SU-DHL-6 (cell line): ENCODE measurements around the gene ENDOU.

Experiments used
- H2AFZ ChIP-seq: fragments of 200-600 bp; sonication (generic); 2 replicates; pipeline ENCODE4 v1.6.1; 2014; ENCODE audit warnings: low read depth, mild to moderate bottlenecking, moderate library complexity, mixed read lengths, antibody characterized with exemption, low read length; ENCODE audit not compliant: severe bottlenecking
- H3F3A ChIP-seq: fragments of 200-600 bp; shearing (Covaris generic); 2 replicates; pipeline ENCODE4 v1.6.0; 2016; ENCODE audit warnings: antibody characterized with exemption, mild to moderate bottlenecking; ENCODE audit not compliant: insufficient read depth
- H3K27ac ChIP-seq: fragments of 200-600 bp; sonication (generic); 2 replicates; pipeline ENCODE4 v1.5.1; 2016; ENCODE audit warnings: low read depth, mild to moderate bottlenecking, low read length, moderate library complexity, mixed read lengths
- H3K27me3 ChIP-seq: fragments of 200-600 bp; sonication (generic), shearing (Covaris generic); 2 replicates; pipeline ENCODE4 v1.6.0; 2014; ENCODE audit warnings: mild to moderate bottlenecking, low read length
- H3K36me3 ChIP-seq: fragments of 200-600 bp; sonication (generic); 2 replicates; pipeline ENCODE4 v1.6.1; 2014; ENCODE audit warnings: mild to moderate bottlenecking, low read length, mixed read lengths
- H3K4me2 ChIP-seq: fragments of 300-600, 200-600 bp; shearing (Covaris generic), sonication (generic); 2 replicates; pipeline ENCODE4 v1.6.0; 2014; ENCODE audit warnings: low read length, low read depth, mild to moderate bottlenecking; ENCODE audit not compliant: poor library complexity, severe bottlenecking
- H3K4me3 ChIP-seq: fragments of 200-600 bp; sonication (generic); 2 replicates; pipeline ENCODE4 v1.5.1; 2014; ENCODE audit warnings: antibody characterized with exemption, low read length, mild to moderate bottlenecking, mixed read lengths; ENCODE audit not compliant: insufficient read depth, poor library complexity, severe bottlenecking
- H3K79me2 ChIP-seq: fragments of 200-600 bp; sonication (generic); 2 replicates; pipeline ENCODE4 v1.6.1; 2014; ENCODE audit warnings: mild to moderate bottlenecking, low read length, moderate library complexity; ENCODE audit not compliant: insufficient read depth
- H3K9ac ChIP-seq: fragments of 200-600 bp; sonication (generic); 2 replicates; pipeline ENCODE4 v1.7.0; 2014; ENCODE audit warnings: mild to moderate bottlenecking, low read length
- H3K9me2 ChIP-seq: fragments of 200-600 bp; sonication (generic); replicated peaks from 2 replicates; pipeline ENCODE4 v1.6.1; 2014; ENCODE audit warnings: low read length; ENCODE audit not compliant: insufficient read depth
- H3K9me3 ChIP-seq: fragments of 200-600 bp; sonication (generic); 2 replicates; pipeline ENCODE4 v1.6.1; 2014; ENCODE audit warnings: low read length, mixed read lengths; ENCODE audit not compliant: insufficient read depth
- H4K20me1 ChIP-seq: fragments of 200-600 bp; sonication (generic); 2 replicates; pipeline ENCODE4 v1.6.1; 2014; ENCODE audit warnings: low read depth, mild to moderate bottlenecking, antibody characterized with exemption, low read length, moderate library complexity, mixed read lengths
- EZH2phosphoT487 ChIP-seq: fragments of 200-600 bp; sonication (generic), shearing (Covaris generic); conservative IDR thresholded peaks from 2 replicates; pipeline ENCODE4 v1.6.1; 2018; ENCODE audit warnings: mild to moderate bottlenecking, antibody characterized with exemption, low read length, moderate library complexity, mixed read lengths
- TF ChIP-seq, protein P1 (sequence below): fragments of 200-600 bp; sonication (generic); IDR thresholded peaks from one replicate; pipeline ENCODE4 v1.5.1; 2017; ENCODE audit warnings: antibody characterized with exemption, mild to moderate bottlenecking, low read length, moderate library complexity; ENCODE audit not compliant: insufficient read depth, poor library complexity, severe bottlenecking

ENDOU gene

GRCh38 chr12:47771304-47771703 is 46.0 kb upstream of the ENDOU start:
- Histone ChIP-seq H3K4me3 (no peak overlapping the region), H3F3A (no peaks in the 10 kb centered on the region), H3K9me3 (no peaks in the 10 kb centered on the region), H3K27me3 (no peaks in the 10 kb centered on the region), H2AFZ (no peak overlapping the region), H3K9ac (no peak overlapping the region), H3K79me2 (no peaks in the 10 kb centered on the region), H3K9me2 (no peaks in the 10 kb centered on the region), H3K4me2 (no peak overlapping the region), H3K27ac (no peak overlapping the region), H3K36me3 (no peaks in the 10 kb centered on the region), H4K20me1 (no peaks in the 10 kb centered on the region)
- TF ChIP-seq, protein P1, sequence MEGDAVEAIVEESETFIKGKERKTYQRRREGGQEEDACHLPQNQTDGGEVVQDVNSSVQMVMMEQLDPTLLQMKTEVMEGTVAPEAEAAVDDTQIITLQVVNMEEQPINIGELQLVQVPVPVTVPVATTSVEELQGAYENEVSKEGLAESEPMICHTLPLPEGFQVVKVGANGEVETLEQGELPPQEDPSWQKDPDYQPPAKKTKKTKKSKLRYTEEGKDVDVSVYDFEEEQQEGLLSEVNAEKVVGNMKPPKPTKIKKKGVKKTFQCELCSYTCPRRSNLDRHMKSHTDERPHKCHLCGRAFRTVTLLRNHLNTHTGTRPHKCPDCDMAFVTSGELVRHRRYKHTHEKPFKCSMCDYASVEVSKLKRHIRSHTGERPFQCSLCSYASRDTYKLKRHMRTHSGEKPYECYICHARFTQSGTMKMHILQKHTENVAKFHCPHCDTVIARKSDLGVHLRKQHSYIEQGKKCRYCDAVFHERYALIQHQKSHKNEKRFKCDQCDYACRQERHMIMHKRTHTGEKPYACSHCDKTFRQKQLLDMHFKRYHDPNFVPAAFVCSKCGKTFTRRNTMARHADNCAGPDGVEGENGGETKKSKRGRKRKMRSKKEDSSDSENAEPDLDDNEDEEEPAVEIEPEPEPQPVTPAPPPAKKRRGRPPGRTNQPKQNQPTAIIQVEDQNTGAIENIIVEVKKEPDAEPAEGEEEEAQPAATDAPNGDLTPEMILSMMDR = no peak
- TF ChIP-seq EZH2phosphoT487 = no peak

DNA sequence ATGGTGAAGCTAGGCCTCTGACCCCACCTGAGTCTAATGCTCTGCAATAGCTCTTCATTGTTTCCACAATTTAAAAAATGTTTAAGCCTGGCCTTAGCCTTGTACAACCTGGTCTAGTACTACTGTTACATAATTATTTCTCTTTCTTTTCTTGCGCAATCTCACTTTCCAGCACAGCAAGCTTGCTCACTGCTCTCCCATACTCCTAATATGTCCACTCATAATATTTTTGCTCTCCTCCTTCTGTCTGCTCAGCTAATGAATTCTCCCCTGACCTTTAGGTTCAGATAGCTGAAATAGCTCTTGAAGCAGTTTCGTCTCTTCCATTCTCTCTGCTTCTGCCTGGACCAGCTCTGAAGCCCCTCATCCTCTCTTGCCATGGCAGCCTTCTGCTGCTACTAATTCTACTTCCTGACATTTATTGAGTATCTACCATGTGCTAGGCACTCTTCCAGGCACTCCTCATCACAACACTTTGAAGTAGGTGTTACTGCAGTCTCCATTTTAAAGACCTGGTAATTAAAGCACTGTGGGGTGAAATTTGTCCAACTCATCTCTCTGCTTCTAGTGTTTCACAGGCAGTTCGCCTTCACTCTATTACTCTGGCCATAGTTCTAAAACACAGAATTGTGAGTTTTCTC is 44.9 kb upstream of the ENDOU start:
- H3K79me2 ChIP-seq = no peaks in the 10 kb centered on the region
- H3K4me3 ChIP-seq = no peak overlapping the region
- no peak overlapping the region for H3K9ac ChIP-seq
- no peaks in the 10 kb centered on the region for H3F3A ChIP-seq
- H3K4me2 ChIP-seq = no peak overlapping the region
- H2AFZ ChIP-seq = no peak overlapping the region
- no peak for TF ChIP-seq EZH2phosphoT487
- TF ChIP-seq, protein P1 = no peak
- no peaks in the 10 kb centered on the region for H3K27me3 ChIP-seq
- no peaks in the 10 kb centered on the region for H3K9me2 ChIP-seq
- no peaks in the 10 kb centered on the region for H3K36me3 ChIP-seq
- H4K20me1 ChIP-seq = no peaks in the 10 kb centered on the region
- H3K9me3 ChIP-seq = no peaks in the 10 kb centered on the region
- H3K27ac ChIP-seq = no peak overlapping the region

DNA sequence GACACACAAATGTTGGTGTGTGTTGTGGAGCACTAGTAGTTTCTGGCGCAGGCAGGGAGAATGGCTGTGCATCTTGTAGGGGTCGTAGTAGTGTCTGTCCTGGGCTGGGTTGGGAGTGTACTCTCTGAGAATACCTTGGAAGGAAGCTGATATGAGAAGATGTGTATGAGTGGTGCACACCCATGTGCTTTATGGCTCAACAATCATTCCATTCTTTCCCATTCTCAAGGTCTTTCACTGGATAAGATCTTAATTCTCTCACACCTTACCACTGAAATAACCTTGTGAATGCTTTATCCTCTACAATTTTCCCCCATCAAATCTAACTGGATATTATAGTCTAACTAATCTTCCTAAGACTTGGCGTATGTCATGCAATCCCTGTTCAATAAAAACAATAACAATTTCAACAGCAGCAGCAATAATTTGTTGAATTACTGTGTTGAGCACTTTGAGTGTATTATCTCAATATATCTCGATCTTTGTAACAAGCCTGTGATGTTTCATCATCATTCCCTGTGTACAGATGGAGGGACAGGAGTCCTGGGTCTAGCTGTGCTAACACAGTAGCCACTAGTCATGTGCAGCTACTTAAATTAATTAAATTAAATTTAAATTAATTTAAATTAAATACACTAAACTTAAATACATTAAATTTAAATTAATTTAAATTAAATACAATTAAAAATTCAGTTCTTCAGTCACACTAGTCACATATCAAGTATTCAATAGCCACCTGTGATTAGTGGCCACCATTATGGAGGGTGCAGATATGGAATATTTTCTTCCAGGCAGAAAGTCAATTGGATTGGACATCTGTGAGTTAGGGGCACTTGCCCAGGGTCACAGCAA is 44.2 kb upstream of the ENDOU start:
- Histone ChIP-seq H3F3A (no peaks in the 10 kb centered on the region), H3K27me3 (no peaks in the 10 kb centered on the region), H2AFZ (no peak overlapping the region), H3K27ac (no peak overlapping the region), H3K9ac (no peak overlapping the region), H3K4me2 (no peak overlapping the region), H3K9me2 (no peaks in the 10 kb centered on the region), H3K36me3 (no peaks in the 10 kb centered on the region), H3K9me3 (no peaks in the 10 kb centered on the region), H4K20me1 (no peaks in the 10 kb centered on the region), H3K79me2 (no peaks in the 10 kb centered on the region), H3K4me3 (no peak overlapping the region)
- TF ChIP-seq, protein P1 = no peak
- no peak for TF ChIP-seq EZH2phosphoT487
